HEK293T (cell line): ENCODE results near the gene PHKB.

Source experiments
- CTCF ChIA-PET: fragments of 350-600 bp; formaldehyde crosslinking; extraction: SDS; loops from one replicate; lab custom pipeline; 2021; ENCODE audit warnings: antibody characterized with exemption, inconsistent platforms; lab: Yijun Ruan, JAX
- POLR2A ChIA-PET: fragments of 350-600 bp; formaldehyde crosslinking; extraction: SDS; loops from one replicate; lab custom pipeline; 2020; ENCODE audit warnings: antibody characterized with exemption, inconsistent platforms; lab: Yijun Ruan, JAX
- DNase-seq: peaks from one replicate; pipeline ENCODE4 v3.0.0; 2012; ENCODE audit warnings: mixed read lengths; ENCODE audit errors: extremely low spot score
- ARNT ChIP-seq: fragments of 450-650 bp; IDR thresholded peaks from 2 replicates; pipeline ENCODE4 v1.6.1; 2017; ENCODE audit warnings: mild to moderate bottlenecking
- BHLHE40 ChIP-seq: fragments of 450-650 bp; IDR thresholded peaks from 2 replicates; pipeline ENCODE4 v1.6.1; 2016; ENCODE audit warnings: mild to moderate bottlenecking, moderate library complexity, borderline replicate concordance
- CTBP1 ChIP-seq: fragments of 450-650 bp; IDR thresholded peaks from 2 replicates; pipeline ENCODE4 v1.6.1; 2016; ENCODE audit warnings: borderline replicate concordance
- ELF4 ChIP-seq: fragments of 450-650 bp; IDR thresholded peaks from 2 replicates; pipeline ENCODE4 v1.6.1; 2017; ENCODE audit warnings: antibody characterized with exemption
- FOXA1 ChIP-seq: fragments of 450-650 bp; IDR thresholded peaks from 2 replicates; pipeline ENCODE4 v1.6.1; 2016; ENCODE audit warnings: mild to moderate bottlenecking
- FOXK2 ChIP-seq: fragments of 450-650 bp; IDR thresholded peaks from 2 replicates; pipeline ENCODE4 v1.6.1; 2016; ENCODE audit warnings: mild to moderate bottlenecking
- FOXM1 ChIP-seq: fragments of 450-650 bp; IDR thresholded peaks from 2 replicates; pipeline ENCODE4 v1.6.1; 2017; ENCODE audit warnings: mild to moderate bottlenecking, borderline replicate concordance
- HDGF ChIP-seq: fragments of 450-650 bp; IDR thresholded peaks from 2 replicates; pipeline ENCODE4 v1.6.1; 2017; ENCODE audit warnings: antibody characterized with exemption, borderline replicate concordance
- L3MBTL2 ChIP-seq: fragments of 450-650 bp; conservative IDR thresholded peaks from 2 replicates; pipeline ENCODE4 v1.6.1; 2016; ENCODE audit warnings: mild to moderate bottlenecking
- LEF1 ChIP-seq: fragments of 450-650 bp; IDR thresholded peaks from 2 replicates; pipeline ENCODE4 v1.6.1; 2017; ENCODE audit warnings: mild to moderate bottlenecking, borderline replicate concordance
- NFRKB ChIP-seq: fragments of 450-650 bp; IDR thresholded peaks from 2 replicates; pipeline ENCODE4 v1.6.1; 2016; ENCODE audit warnings: mild to moderate bottlenecking, moderate library complexity
- SP1 ChIP-seq: fragments of 450-650 bp; IDR thresholded peaks from 2 replicates; pipeline ENCODE4 v1.6.1; 2017
- SUZ12 ChIP-seq: fragments of 450-650 bp; IDR thresholded peaks from 2 replicates; pipeline ENCODE4 v1.6.1; 2016; ENCODE audit warnings: mild to moderate bottlenecking
- TARDBP ChIP-seq: fragments of 450-650 bp; IDR thresholded peaks from 2 replicates; pipeline ENCODE4 v1.6.1; 2016
- ZNF384 ChIP-seq: fragments of 450-650 bp; IDR thresholded peaks from 2 replicates; pipeline ENCODE4 v1.6.1; 2016
- TF ChIP-seq, protein P1 (sequence below): fragments of 450-650 bp; IDR thresholded peaks from 2 replicates; pipeline ENCODE4 v1.6.1; 2016

Gene PHKB

DNA sequence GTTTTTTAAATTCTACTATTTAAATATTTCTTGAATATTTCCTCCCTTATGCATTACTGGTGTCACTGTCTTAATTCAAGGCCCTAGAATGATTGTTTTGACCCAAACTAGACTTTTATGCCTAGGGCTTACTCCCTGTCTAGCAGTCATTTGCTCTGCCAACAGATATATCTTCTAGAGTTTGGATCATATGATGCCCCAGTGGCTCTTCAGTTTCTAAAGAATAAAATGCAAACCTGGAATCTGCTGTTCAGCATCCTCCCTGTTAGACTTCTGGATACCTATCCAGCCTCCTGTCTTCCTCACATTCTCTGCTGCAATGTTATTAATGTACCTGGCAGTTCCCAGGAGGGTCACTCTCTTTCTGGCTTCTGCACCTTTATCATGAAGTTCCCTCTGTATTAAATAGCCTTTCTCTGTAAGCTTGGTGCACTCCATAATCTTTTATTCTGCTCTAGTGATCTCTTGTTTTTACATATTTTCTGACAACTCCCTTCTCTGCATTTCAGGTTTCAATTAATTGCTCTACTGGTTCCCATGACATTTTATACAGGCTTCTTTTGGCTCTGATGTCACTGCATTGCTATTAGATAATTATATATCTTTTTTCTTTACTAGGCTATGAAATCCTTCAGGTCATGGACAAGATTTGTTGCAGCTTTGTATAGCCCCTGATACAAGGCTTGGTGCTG is 15.7 kb downstream of the PHKB start:
- TF ChIP-seq ELF4 = no peak
- TF ChIP-seq CTBP1 = no peak
- TF ChIP-seq SP1 = no peak
- TF ChIP-seq TARDBP = no peak
- CTCF ChIA-PET = no interaction called here
- POLR2A ChIA-PET = no interaction called here

DNA sequence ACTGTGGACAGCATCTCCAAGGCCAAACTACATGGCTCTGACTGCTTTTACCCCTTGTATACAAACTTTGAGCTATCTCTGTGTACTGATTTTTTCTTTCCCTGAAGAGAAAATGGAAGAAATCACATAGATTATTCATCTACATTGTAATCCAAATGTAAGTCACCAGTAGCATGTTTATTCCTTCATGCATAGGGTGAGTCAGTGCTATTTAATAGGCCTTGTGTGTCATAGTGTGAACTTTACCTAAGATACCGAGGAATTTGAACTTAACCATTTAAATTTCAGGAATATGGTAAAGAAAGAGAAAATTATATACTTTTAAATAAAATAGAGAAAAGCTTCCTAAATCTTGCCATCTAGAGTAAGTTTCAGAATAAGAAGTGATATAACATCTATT is 16.5 kb downstream of the PHKB start:
- no peak for TF ChIP-seq ARNT
- no peak for TF ChIP-seq FOXK2
- TF ChIP-seq ELF4 = no peak
- TF ChIP-seq NFRKB = no peak
- no peak for TF ChIP-seq LEF1
- no peak for TF ChIP-seq SUZ12
- no peak for TF ChIP-seq CTBP1
- no peak for DNase-seq
- ChIA-PET CTCF (no interaction called here), POLR2A (no interaction called here)

More for the DNA sequence above, 15.7 kb downstream of the PHKB start:
- DNase-seq = no peak

DNA sequence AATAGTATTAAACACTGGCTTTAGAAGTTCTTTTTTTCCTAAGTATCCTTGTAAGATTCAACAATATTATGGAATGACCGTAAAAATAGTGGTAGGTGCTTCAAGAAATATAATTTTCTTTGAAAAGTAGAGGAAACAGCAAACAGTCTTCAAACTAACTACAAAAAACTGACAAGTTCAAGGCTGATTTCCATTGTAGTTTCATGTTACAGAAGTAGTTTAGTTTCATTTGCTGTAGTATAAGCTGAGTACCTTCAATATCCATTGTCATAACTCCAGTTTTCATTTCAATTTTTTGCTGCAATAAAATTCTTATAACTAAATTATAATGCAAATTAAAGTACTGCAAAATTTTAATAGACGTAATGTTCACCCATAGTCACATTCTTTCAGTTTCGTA is 19.3 kb downstream of the PHKB start:
- ChIA-PET CTCF (no interaction called here), POLR2A (no interaction called here)
- TF ChIP-seq FOXK2 (no peak), TARDBP (no peak), ARNT (no peak), FOXM1 (no peak), BHLHE40 (no peak), FOXA1 (no peak), ZNF384 (no peak), SP1 (no peak), CTBP1 (no peak), ELF4 (no peak), LEF1 (no peak), NFRKB (no peak), SUZ12 (no peak)
- no peak for DNase-seq

DNA sequence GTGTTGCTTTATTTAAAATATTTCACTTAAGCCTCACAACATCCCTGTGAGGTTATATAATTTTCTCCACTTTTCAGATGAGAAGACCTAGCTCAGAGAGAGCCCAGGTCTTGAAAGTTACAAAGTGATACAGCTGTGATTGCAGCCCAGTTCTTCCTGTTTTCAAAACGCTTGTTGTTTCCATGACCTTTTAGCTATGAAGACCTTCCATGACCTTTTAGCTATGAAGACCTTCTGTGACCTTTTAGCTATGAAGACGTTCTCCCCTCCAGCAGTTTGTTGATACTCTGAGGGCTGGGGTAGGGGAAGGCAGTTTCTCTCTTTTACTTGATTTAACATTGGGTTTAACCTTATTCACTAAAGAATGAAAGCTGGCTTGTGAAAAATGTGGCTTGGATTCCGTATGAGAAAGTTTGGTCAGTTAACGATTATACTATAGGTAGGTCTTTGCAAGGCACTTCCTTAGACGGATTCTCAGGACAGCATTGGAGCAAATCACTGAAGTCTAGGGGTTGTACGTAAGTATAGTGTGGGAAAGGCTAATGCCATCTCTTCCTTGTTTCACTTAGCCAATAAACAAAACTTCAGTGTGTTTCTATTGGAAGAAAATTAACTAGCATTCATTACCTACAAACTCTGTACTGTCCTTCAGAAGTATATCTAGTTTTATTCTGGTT is 20.7 kb downstream of the PHKB start:
- TF ChIP-seq CTBP1 (no peak), ARNT (no peak), SP1 (no peak), FOXK2 (no peak), FOXM1 (no peak), NFRKB (no peak), ZNF384 (no peak), ELF4 (no peak), BHLHE40 (no peak), LEF1 (no peak), HDGF (no peak), L3MBTL2 (no peak), SUZ12 (no peak), TARDBP (no peak), FOXA1 (no peak)
- TF ChIP-seq, protein P1, sequence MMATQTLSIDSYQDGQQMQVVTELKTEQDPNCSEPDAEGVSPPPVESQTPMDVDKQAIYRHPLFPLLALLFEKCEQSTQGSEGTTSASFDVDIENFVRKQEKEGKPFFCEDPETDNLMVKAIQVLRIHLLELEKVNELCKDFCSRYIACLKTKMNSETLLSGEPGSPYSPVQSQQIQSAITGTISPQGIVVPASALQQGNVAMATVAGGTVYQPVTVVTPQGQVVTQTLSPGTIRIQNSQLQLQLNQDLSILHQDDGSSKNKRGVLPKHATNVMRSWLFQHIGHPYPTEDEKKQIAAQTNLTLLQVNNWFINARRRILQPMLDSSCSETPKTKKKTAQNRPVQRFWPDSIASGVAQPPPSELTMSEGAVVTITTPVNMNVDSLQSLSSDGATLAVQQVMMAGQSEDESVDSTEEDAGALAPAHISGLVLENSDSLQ = no peak
- CTCF ChIA-PET = interaction anchor here (0.9 kb wide), 1 partner anchor 60 kb away, joined by 4 read pairs; no protein-coding TSS in a partner anchor
- POLR2A ChIA-PET = no interaction called here
- DNase-seq = no peak

DNA sequence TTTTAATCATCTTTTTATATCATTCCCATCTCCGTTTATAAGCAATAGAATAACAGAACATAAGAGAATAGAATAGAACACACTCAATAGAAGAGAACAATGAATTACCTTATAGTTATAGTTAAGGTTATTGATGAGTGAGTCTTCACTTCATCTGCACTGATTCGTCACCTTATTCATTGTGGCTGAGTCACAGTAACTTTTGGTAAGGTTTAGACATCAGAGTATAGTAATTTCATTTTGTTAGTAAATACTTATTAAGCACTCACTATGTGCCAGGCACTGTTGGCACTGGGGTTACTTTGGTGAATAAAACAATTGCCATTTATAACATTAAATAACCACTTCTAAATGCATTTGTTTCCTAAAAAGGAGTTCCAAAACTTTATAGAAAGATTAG is 22.5 kb downstream of the PHKB start:
- TF ChIP-seq HDGF (no peak), CTBP1 (no peak), L3MBTL2 (no peak), LEF1 (no peak), SUZ12 (no peak), BHLHE40 (no peak), ARNT (no peak), ELF4 (no peak), SP1 (no peak), NFRKB (no peak), TARDBP (no peak), FOXA1 (no peak), ZNF384 (no peak), FOXM1 (no peak)
- TF ChIP-seq, protein P1 = no peak
- POLR2A ChIA-PET = no interaction called here

DNA sequence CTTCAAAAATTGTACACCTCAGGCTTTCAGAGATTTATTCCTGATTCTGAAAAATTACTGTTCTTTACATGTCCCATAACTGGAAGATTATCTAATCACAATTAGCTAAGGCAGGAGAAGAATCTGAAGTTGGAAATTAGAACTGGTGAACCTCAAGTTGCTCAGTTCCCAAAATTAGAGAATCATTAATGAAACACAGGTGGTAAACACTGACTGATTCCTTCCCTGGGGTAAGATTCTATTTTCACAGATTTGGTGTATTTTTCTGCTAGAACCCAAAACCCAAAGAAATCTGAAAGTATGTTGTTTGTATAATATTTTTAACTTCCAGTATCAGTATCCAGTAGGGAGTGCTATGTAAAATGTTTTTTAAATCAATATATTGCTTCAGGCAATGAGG is 25.7 kb downstream of the PHKB start:
- no peak for DNase-seq
- CTCF ChIA-PET = no interaction called here
- no peak for TF ChIP-seq FOXA1
- TF ChIP-seq BHLHE40 = no peak
- TF ChIP-seq CTBP1 = no peak
- TF ChIP-seq NFRKB = no peak
- TF ChIP-seq SP1 = no peak
- TF ChIP-seq L3MBTL2 = no peak
- TF ChIP-seq FOXM1 = no peak
- TF ChIP-seq SUZ12 = no peak
- no peak for TF ChIP-seq ARNT
- TF ChIP-seq ZNF384 = no peak
- TF ChIP-seq TARDBP = no peak
- no peak for TF ChIP-seq LEF1
- TF ChIP-seq ELF4 = no peak
- TF ChIP-seq, protein P1 = no peak
- TF ChIP-seq FOXK2 = no peak
- TF ChIP-seq HDGF = no peak
- POLR2A ChIA-PET = no interaction called here

More for the DNA sequence above, 22.5 kb downstream of the PHKB start:
- CTCF ChIA-PET = no interaction called here
- no peak for DNase-seq
